ENCODE measurements around the gene DAAM1.

The DAAM1 gene

GRCh38 chr14:59214702-59215302 lies 26.3 kb downstream of the DAAM1 start:
- no peak for TF ChIP-seq TCF4 (CRISPR knock-in tag; IDR thresholded peaks at IDR 0.05; ENCODE audit: borderline replicate concordance)
- TF ChIP-seq ZFP3 (CRISPR knock-in tag; IDR thresholded peaks at IDR 0.05): no peak
- TF ChIP-seq ZNF8 (CRISPR knock-in tag; IDR thresholded peaks at IDR 0.05): peak; percentile 81
- no peak for ATAC-seq

GRCh38 chr14:59215322-59215721 lies 26.9 kb downstream of the DAAM1 start:
- peak; percentile 51; the same call in 2 of the 3 replicates for ATAC-seq
- TF ChIP-seq ZC3H10 (CRISPR knock-in tag; IDR thresholded peaks at IDR 0.05) (no peak), GLIS3 (CRISPR knock-in tag; IDR thresholded peaks at IDR 0.05) (no peak), ARNTL (CRISPR knock-in tag; IDR thresholded peaks at IDR 0.05; ENCODE audit: borderline replicate concordance, low read depth) (no peak), ESRRG (CRISPR knock-in tag; IDR thresholded peaks at IDR 0.05) (no peak), PATZ1 (CRISPR knock-in tag; IDR thresholded peaks at IDR 0.05; ENCODE audit: borderline replicate concordance) (no peak), ZFP30 (CRISPR knock-in tag; IDR thresholded peaks at IDR 0.05) (no peak), ZNF565 (CRISPR knock-in tag; conservative IDR thresholded peaks at IDR 0.05; ENCODE audit: low read depth) (no peak), CSDC2 (CRISPR knock-in tag; IDR thresholded peaks at IDR 0.05) (no peak)

- no peak for ATAC-seq
- no peak for TF ChIP-seq TCF4 (CRISPR knock-in tag; IDR thresholded peaks at IDR 0.05; ENCODE audit: borderline replicate concordance)
- TF ChIP-seq ZC3H10 (CRISPR knock-in tag; IDR thresholded peaks at IDR 0.05): no peak
- no peak for TF ChIP-seq ISL1 (CRISPR knock-in tag; IDR thresholded peaks at IDR 0.05)
- TF ChIP-seq BACH2 (CRISPR knock-in tag; IDR thresholded peaks at IDR 0.05; ENCODE audit: borderline replicate concordance): no peak
- no peak for TF ChIP-seq OSR1 (CRISPR knock-in tag; IDR thresholded peaks at IDR 0.05)
- no peak for TF ChIP-seq ZNF8 (CRISPR knock-in tag; IDR thresholded peaks at IDR 0.05)
- no peak for TF ChIP-seq RARB (CRISPR knock-in tag; IDR thresholded peaks at IDR 0.05)
- TF ChIP-seq TSHZ2 (CRISPR knock-in tag; IDR thresholded peaks at IDR 0.05): no peak
- TF ChIP-seq GLIS3 (CRISPR knock-in tag; IDR thresholded peaks at IDR 0.05): no peak
- TF ChIP-seq POU6F1 (CRISPR knock-in tag; IDR thresholded peaks at IDR 0.05; ENCODE audit: borderline replicate concordance, low read depth): no peak
- no peak for TF ChIP-seq TOX (CRISPR knock-in tag; IDR thresholded peaks at IDR 0.05; ENCODE audit: borderline replicate concordance)
- TF ChIP-seq ZNF70 (CRISPR knock-in tag; IDR thresholded peaks at IDR 0.05): no peak
- no peak for TF ChIP-seq ZNF565 (CRISPR knock-in tag; conservative IDR thresholded peaks at IDR 0.05; ENCODE audit: low read depth)
- no peak for TF ChIP-seq CREB5 (CRISPR knock-in tag; IDR thresholded peaks at IDR 0.05; ENCODE audit: low read depth)
- no peak for TF ChIP-seq ZFP30 (CRISPR knock-in tag; IDR thresholded peaks at IDR 0.05)
Measured at GRCh38 chr14:59215757-59216156, 27.3 kb downstream of the DAAM1 start.

- ATAC-seq: no peak
- TF ChIP-seq OSR1 (CRISPR knock-in tag; IDR thresholded peaks at IDR 0.05) (no peak), PATZ1 (CRISPR knock-in tag; IDR thresholded peaks at IDR 0.05; ENCODE audit: borderline replicate concordance) (no peak), ZNF565 (CRISPR knock-in tag; conservative IDR thresholded peaks at IDR 0.05; ENCODE audit: low read depth) (no peak), CSRNP3 (CRISPR knock-in tag; IDR thresholded peaks at IDR 0.05) (no peak), CREB5 (CRISPR knock-in tag; IDR thresholded peaks at IDR 0.05; ENCODE audit: low read depth) (no peak), POU6F1 (CRISPR knock-in tag; IDR thresholded peaks at IDR 0.05; ENCODE audit: borderline replicate concordance, low read depth) (no peak), ZFP3 (CRISPR knock-in tag; IDR thresholded peaks at IDR 0.05) (no peak), ZNF8 (CRISPR knock-in tag; IDR thresholded peaks at IDR 0.05) (no peak), CSDC2 (CRISPR knock-in tag; IDR thresholded peaks at IDR 0.05) (no peak)
Measured at GRCh38 chr14:59217011-59217410, 28.5 kb downstream of the DAAM1 start.

Measured in SK-N-SH treated with all-trans-retinoic acid at 6 μM for 48 hours (cell line).